ENCODE results near the gene KRT73.

Gene KRT73

GRCh38 chr12:52634266-52635056, 16.1 kb upstream of the KRT73 start:
- DNase-seq (ENCODE audit: low spot score) = no peak
- in situ Hi-C loops (cut with MboI; ENCODE audit: low pct_unique_long_range_greater_than_20kb, low sequenced_read_pairs, unreplicated experiment) = no loop called here

GRCh38 chr12:52633383-52633782, 15.0 kb upstream of the KRT73 start:
- DNase-seq (ENCODE audit: low spot score) = no peak
- in situ Hi-C loops (cut with MboI; ENCODE audit: low pct_unique_long_range_greater_than_20kb, low sequenced_read_pairs, unreplicated experiment) = no loop called here
- no peak for TF ChIP-seq CTCF (IDR thresholded peaks at IDR 0.05; ENCODE audit: extremely low read depth, insufficient read depth, missing control alignments)

More at GRCh38 chr12:52634266-52635056, 16.1 kb upstream of the KRT73 start:
- TF ChIP-seq CTCF (IDR thresholded peaks at IDR 0.05; ENCODE audit: extremely low read depth, insufficient read depth, missing control alignments) = no peak

GRCh38 chr12:52632656-52633055, 14.3 kb upstream of the KRT73 start:
- DNase-seq (ENCODE audit: low spot score) = no peak
- TF ChIP-seq CTCF (IDR thresholded peaks at IDR 0.05; ENCODE audit: extremely low read depth, insufficient read depth, missing control alignments) = no peak
- in situ Hi-C loops (cut with MboI; ENCODE audit: low pct_unique_long_range_greater_than_20kb, low sequenced_read_pairs, unreplicated experiment) = no loop called here

GRCh38 chr12:52631676-52632459, 13.5 kb upstream of the KRT73 start:
- no peak for DNase-seq (ENCODE audit: low spot score)
- in situ Hi-C loops (cut with MboI; ENCODE audit: low pct_unique_long_range_greater_than_20kb, low sequenced_read_pairs, unreplicated experiment) = no loop called here
- no peak for TF ChIP-seq CTCF (IDR thresholded peaks at IDR 0.05; ENCODE audit: extremely low read depth, insufficient read depth, missing control alignments)

GRCh38 chr12:52631264-52631663, 12.9 kb upstream of the KRT73 start:
- in situ Hi-C loops (cut with MboI; ENCODE audit: low pct_unique_long_range_greater_than_20kb, low sequenced_read_pairs, unreplicated experiment) = no loop called here
- DNase-seq (ENCODE audit: low spot score) = no peak
- no peak for TF ChIP-seq CTCF (IDR thresholded peaks at IDR 0.05; ENCODE audit: extremely low read depth, insufficient read depth, missing control alignments)

- DNase-seq (ENCODE audit: low spot score) = no peak
- in situ Hi-C loops (cut with MboI; ENCODE audit: low pct_unique_long_range_greater_than_20kb, low sequenced_read_pairs, unreplicated experiment) = no loop called here
- TF ChIP-seq CTCF (IDR thresholded peaks at IDR 0.05; ENCODE audit: extremely low read depth, insufficient read depth, missing control alignments) = no peak
Measured at GRCh38 chr12:52630599-52631200, 12.3 kb upstream of the KRT73 start.

Measured in GM13977 (cell line).